ENCODE results near the gene ZNF511. TPM values are rescaled to one million over a fixed set of nuclear protein-coding genes. Genes with fewer than 3 reads are reported as not detected.

ZNF511 gene
- total and polyA plus RNA-seq, 2 of the 4 experiments (the other 2 are of a cell fraction): 13.6 to 32.6 TPM

DNA sequence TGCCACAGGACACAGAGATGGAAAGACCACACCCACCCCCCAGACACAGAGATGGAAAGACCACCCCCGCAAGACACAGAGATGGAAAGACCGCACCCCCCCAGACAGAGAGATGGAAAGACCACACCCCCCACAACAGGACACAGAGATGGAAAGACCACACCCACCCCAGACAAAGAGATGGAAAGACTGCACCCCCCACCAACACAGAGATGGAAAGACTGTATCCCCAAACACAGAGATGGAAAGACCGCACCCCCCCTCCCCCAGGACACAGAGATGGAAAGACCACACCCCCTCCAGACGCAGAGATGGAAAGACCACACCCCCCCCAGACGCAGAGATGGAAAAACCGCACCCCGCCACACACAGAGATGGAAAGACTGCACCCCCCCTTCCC is 8.0 kb downstream of the ZNF511 start:
- TF ChIP-seq POLR2A (IDR thresholded peaks at IDR 0.05; ENCODE audit: low read depth, low read length) (no peak), CHD1 (IDR thresholded peaks at IDR 0.05; ENCODE audit: low read depth, low read length) (no peak), MAFK (IDR thresholded peaks at IDR 0.05; ENCODE audit: low read depth, low read length) (no peak), RFX5 (IDR thresholded peaks at IDR 0.05; ENCODE audit: low read depth, low read length) (no peak), CEBPB (IDR thresholded peaks at IDR 0.05; ENCODE audit: low read depth, low read length) (no peak), MAZ (IDR thresholded peaks at IDR 0.05; ENCODE audit: borderline replicate concordance, low read depth, low read length) (no peak), FOS (IDR thresholded peaks at IDR 0.05; ENCODE audit: low read depth, low read length) (no peak), NFE2L2 (IDR thresholded peaks at IDR 0.05; ENCODE audit: low read depth, low read length) (no peak)
- H3K4me2 ChIP-seq (ENCODE audit: low read depth, low read length): no peak overlapping the region
- peaks cover 3% of the 10 kb centered on the region; the same call in 1 of the 2 replicates for H3K9me1 ChIP-seq (ENCODE audit: insufficient read depth, low read length)
- CTCF ChIA-PET: no interaction called here
- no peak overlapping the region for H2AK5ac ChIP-seq (ENCODE audit: low read depth, low read length)
- intact Hi-C loops (cut with micrococcal nuclease): no loop called here
- H2BK20ac ChIP-seq (ENCODE audit: low read depth, low read length): no peak overlapping the region
- H4K8ac ChIP-seq (ENCODE audit: low read depth in 2 of 2, low read length in 2 of 2): no peak overlapping the region
- no peak overlapping the region for H2BK15ac ChIP-seq (ENCODE audit: low read depth, low read length)
- BruUV-seq (replicated peaks): no TSS peak
- dilution Hi-C loops (cut with HindIII; ENCODE audit: low sequenced_read_pairs, unreplicated experiment): no loop called here
- H3K4me1 ChIP-seq (ENCODE audit: control insufficient read depth, insufficient read depth, low read length): no peaks in the 10 kb centered on the region
- H3K79me1 ChIP-seq (ENCODE audit: low read depth in 1 of 2, low read length in 2 of 2): no peaks in the 10 kb centered on the region
- no peaks in the 10 kb centered on the region for H4K20me1 ChIP-seq (ENCODE audit: insufficient read depth, low read length)
- H4K5ac ChIP-seq (ENCODE audit: low read depth, low read length): no peak overlapping the region
- H2AFZ ChIP-seq (replicated peaks; ENCODE audit: low read length, poor library complexity): no peak overlapping the region
- H3K4me3 ChIP-seq (ENCODE audit: insufficient read depth, low read depth, low read length): no peak overlapping the region
- no CpG with 5 or more reads among the region's 7 CpGs for WGBS, 2 experiments (ENCODE audit: extremely low coverage in 2 of 2, insufficient read length in 1 of 2)
- H3K23ac ChIP-seq (ENCODE audit: low read depth, low read length): no peak overlapping the region
- no peak overlapping the region for H3K18ac ChIP-seq (ENCODE audit: low read depth, low read length)
- H3K4ac ChIP-seq (ENCODE audit: low read depth, low read length): no peak overlapping the region
- peaks cover 8% of the 10 kb centered on the region; the same call in 1 of the 2 replicates for H3K36me3 ChIP-seq (ENCODE audit: control insufficient read depth, insufficient read depth, low read length)
- H3K9ac ChIP-seq (ENCODE audit: low read depth, low read length): no peak overlapping the region
- no peak overlapping the region for H3K14ac ChIP-seq (replicated peaks; ENCODE audit: low read depth, low read length)
- H2BK5ac ChIP-seq (ENCODE audit: low read depth, low read length, poor library complexity, severe bottlenecking): no peak overlapping the region
- in situ Hi-C loops (cut with MboI; ENCODE audit: low sequenced_read_pairs): no loop called here
- H3K9me3 ChIP-seq (ENCODE audit: control insufficient read depth, insufficient read depth, low read length): no peaks in the 10 kb centered on the region
- no peak overlapping the region for H3K27ac ChIP-seq (ENCODE audit: insufficient read depth, low read length)
- no peaks in the 10 kb centered on the region; the same call in 1 of the 2 replicates for H3K27me3 ChIP-seq (ENCODE audit: control insufficient read depth, insufficient read depth, low read length)
- ATAC-seq (ENCODE audit: low read depth): no peak
- POLR2A ChIA-PET (ENCODE audit: unreplicated experiment): no interaction called here
- DNase-seq: no peak
- no peak overlapping the region for H2AK9ac ChIP-seq (replicated peaks; ENCODE audit: low read depth, low read length, poor library complexity)
- no peak overlapping the region for H2BK120ac ChIP-seq (ENCODE audit: low read depth, low read length)
- no peak overlapping the region for H4K91ac ChIP-seq (ENCODE audit: insufficient read depth, low read depth, low read length)
- H3K56ac ChIP-seq (ENCODE audit: extremely low read depth, insufficient read depth, low read length): no peak overlapping the region
